NCI-H1930 (cell line): ENCODE measurements around the gene TANGO6.
"Not testable (repeated sequence)": the region's sequence is repeated elsewhere in the genome, so short reads cannot be mapped to it uniquely, and the experiment has no call there.

ENCODE experiments used
- DNase-seq, 2 experiments: peaks; one replicate each; lab custom pipeline; 2025; lab: John Stamatoyannopoulos, UW

TANGO6 gene

DNA sequence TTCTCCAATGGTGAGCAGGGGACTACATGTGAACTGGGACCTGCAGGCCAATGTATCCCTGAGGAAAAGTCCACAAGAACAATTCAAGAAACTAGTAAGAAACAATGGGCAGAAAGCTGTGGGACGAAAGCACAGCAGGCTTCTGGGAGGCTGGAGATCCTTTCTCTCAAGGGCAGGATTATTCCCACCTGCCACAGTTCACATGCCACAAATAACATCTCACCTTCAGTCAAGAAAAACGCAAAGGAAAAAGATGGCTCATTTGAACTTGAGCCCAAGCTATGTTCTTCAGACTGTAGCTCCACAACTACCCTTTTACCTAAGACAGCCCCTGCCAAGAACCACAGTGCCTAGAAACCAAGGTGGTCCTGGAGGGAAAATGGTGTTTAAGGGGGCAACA, 275.1 kb downstream of the TANGO6 start:
- DNase-seq: no peak

GRCh38 chr16:69118994-69119393, 275.7 kb downstream of the TANGO6 start:
- no peak for DNase-seq

DNA sequence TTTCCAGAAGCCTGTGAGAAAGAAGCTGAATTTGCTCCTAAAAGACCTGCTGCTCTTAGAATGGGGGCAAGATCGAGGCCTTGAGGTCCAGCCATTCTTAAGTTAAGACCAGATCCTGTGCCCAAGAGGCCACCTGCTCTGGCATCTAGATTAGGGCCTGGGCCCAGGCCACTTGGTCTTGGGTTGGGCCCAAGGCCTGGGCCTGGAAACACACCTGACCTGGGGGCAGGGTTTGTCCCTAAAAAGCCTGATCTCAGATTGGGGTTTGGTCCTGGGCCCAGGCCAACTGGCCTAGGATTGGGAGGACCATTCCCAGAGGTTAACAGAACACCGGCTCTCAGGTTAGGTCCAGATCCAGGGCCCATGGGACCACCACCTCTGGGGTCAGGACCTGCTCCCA, 276.2 kb downstream of the TANGO6 start:
- no peak for DNase-seq

DNA sequence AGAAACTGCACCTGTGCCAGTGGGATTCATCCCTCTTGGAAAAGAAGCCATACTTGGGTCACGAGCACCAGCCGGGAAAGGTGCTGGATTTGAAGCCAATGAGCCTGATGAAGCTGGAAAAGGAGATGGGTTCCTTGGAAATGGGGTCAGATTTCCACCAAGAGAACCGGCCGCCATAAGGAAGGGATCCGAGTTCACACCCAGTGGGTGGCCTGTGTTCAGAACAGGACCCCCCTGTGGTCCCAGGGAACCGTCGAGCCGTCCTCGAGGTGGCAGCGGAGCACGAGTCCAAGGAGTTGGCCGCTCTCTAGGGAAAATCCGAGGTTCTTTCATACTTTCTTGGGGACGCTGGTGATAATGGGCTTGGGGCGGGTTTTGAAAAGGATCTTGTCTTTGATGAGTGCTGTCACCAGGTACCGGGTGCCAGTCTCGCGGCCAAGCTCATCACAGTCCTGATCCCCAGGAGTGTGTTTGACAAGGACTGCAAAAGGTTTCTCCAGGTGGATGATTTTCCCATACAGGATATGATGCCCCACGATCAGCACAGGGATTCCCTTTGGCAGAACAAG, 276.8 kb downstream of the TANGO6 start:
- no peak for DNase-seq

DNA sequence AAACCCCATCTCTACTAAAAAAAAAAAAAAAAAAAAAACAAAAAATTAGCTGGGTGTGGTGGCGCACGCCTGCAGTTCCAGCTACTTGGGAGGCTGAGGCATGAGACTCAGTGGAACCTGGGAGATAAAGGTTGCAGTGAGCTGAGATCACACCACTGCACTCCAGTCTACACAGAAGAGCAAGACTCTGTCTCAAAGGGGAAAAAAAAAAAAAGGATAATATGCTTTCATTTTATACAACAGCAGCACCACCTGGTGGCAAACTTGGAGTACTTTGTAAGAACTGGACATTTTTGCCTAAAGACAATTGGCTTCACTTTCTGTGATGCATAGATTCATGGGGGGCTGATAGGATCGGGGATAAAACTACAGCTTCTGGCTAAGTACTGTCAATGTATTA, 280.6 kb downstream of the TANGO6 start:
- DNase-seq: peak in 1 of 2 experiments; percentile 23

DNA sequence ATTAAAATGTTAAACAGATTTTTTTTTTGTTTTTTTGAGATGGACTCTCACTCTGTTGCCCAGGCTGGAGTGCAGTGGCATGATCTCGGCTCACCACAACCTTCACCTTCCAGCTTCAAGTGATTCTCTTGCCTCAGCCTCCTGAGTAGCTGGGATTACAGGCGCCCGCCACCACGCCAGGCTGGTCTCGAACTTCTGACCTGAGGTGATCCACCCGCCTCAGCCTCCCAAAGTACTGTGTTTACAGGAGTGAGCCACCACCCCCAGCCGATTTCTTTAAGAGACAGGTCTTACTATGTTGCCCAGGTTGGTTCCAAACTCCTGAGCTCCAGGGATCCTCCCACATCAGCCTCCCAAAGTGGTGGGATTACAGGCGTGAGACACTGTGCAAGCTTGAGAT, 281.1 kb downstream of the TANGO6 start:
- not testable (repeated sequence) for DNase-seq

GRCh38 chr16:69124961-69125360, 281.6 kb downstream of the TANGO6 start:
- not testable (repeated sequence) for DNase-seq

DNA sequence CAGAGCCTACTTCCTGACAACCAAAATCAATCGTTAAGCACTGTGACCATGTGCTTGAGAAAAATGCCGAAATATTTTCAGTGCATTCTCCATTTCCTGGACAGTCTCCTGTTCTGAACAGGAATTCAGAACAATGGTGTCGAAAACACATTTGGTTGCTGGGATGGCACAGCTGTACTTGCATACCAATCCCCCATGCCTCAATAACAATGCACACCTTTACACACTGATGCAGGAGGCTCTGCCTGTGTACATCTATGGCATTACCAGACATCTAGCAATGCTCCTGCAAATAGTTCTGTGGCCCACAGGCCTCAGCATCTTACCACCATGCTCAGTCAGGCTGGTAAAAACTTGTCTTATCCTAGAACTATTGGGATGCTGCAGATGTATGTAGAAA, 282.9 kb downstream of the TANGO6 start:
- no peak for DNase-seq

- DNase-seq: not testable (repeated sequence)
Observed at GRCh38 chr16:69126801-69127200, 283.5 kb downstream of the TANGO6 start.

GRCh38 chr16:69127966-69128510, 284.7 kb downstream of the TANGO6 start:
- no peak for DNase-seq

DNA sequence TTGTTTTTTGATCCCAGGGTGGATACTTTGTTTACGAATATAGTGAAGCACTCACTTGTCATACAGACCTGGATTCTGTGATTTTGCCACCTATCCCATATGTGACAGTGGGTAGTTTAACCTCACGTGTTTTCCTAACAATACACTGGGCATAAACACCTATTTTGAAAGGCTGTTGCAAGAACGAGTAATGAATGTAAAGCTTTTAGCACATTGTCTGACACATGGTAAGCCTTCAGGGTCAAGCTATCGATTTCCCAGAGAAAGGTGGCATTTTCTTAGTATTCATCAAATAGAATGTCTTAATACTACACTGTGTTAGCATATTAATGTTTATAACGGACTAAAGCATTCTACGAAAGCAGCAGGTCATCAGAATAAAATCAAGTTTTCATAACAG, 287.1 kb downstream of the TANGO6 start:
- no peak for DNase-seq

GRCh38 chr16:69131167-69131838, 288.0 kb downstream of the TANGO6 start:
- no peak for DNase-seq

DNA sequence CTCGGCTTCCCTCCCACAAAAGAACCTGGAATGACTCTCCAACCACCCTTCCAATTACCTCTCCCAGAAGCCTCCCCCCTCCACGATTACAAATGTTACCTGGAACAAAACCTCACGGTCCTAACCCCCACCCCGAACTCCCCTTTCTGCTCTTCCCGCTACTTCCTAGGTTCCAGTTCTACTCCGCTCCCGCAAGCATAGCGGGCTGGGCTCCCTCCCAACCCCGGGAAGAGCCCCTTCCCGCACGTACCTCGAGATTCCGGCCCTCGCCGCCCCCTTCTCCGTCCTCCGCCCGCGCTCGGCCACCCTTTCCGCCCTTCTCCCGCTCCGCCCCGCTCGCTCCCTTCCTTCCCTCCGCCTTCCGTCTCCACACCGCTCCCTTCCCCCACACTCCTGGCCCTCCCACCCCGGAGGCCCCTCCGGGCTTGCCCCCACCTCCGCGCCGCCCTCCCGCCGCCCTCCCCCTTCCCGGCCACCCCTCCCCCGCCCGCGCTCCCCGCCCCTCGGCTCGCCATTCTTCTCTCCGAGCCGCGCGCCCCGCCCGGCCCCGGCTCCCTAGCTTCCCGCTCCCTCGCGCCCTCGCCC, 288.6 kb downstream of the TANGO6 start:
- peak; percentile 27 to 45 for DNase-seq

DNA sequence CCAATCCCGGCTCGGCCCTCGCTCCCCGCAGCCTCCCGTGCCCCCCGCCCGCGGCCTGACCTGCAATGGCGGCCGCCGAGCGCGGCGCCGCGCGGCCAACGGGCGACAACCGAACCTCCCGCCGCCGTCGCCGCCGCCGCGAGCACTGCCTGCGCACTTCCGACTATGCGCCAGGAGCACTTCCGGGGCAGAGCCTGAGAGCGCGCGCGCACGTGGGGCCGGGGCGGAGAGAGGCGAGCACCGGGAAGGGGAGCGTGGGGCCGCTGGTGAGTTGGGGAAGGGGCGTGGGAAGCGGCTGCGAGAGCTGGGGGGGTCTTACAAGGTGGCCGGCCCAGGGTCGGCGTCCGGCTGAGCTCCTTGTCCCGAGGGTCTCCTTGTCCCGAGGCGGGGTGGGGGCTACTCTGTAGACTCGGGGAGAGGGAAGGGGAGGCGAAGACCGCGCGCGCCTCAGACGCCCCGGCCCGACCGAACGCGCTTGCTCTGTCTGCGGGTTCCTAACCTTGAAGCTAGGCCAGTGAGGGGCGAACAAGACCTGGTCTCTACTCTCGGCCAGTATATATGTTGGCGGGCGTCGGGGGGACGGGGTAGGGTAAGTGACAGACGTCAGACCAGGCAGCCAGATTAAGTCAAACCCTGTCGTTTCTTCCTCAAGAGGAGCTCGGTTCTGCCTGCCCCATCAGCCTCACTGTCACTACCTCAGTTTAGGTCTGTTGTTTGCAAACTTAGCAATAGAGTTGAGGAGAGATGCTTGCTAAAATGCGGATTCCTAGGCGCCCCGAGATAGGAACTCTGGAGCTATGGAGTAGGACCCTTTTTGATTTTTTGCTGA, 289.3 kb downstream of the TANGO6 start, which contains the start of the genes CHTF8 and UTP4:
TSS of gene CHTF8 (minus strand) at position 165 of the 829 bp plus-strand sequence. CDS start 11,130 bp downstream, outside the sequence.
TSS of gene UTP4 (plus strand) at position 226 of the 829 bp plus-strand sequence. CDS start 811 bp downstream, outside the sequence.
- DNase-seq: peak; percentile 60 to 76

- DNase-seq: no peak
Observed at GRCh38 chr16:69133373-69133954, 290.1 kb downstream of the TANGO6 start.
